ENCODE results near the gene FBXL17. TPM values are rescaled to one million over a fixed set of nuclear protein-coding genes. Genes with fewer than 3 reads are reported as not detected.

Gene FBXL17
- total RNA-seq, 1 experiment from 2014 or later: 5.3 TPM

DNA sequence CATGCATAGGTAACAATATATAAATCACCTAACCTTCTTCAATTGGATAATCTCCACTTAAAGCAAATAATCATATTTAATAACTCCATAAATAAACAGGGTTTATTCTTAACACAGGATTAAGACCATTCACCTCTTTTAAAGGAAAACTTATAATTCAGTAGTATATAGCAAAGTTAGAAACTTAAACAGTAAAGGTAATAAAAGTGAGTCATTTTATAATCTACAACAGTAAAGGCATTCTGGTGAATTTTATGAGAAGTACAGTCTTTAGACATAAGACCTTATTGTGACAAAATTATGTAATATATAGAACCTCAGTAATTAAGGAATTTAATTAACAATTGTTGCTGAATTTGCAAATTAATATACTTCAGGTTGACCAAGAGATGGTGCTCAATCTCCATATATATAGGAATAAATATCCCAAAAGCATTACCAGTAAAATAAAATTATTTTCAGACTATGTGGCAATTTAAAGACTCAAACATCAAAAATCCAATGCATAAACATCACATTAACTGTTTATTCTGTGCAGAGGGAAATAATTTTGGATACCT is 84.8 kb downstream of the FBXL17 start:
- H2BK120ac ChIP-seq (ENCODE audit: low read depth, low read length, poor library complexity, severe bottlenecking): no peak overlapping the region
- H3K23ac ChIP-seq (ENCODE audit: insufficient read length, low read depth, low read length): no peak overlapping the region
- Mint-ChIP-seq H3K27me3 (ENCODE audit: low read depth) (no peaks in the 10 kb centered on the region), H3K4me1 (peaks cover 0 to 7% of the 10 kb centered on the region in 2 experiments; a peak in 2 of 4 replicates), H3K27ac (no peak overlapping the region), H3K9me3 (no peaks in the 10 kb centered on the region), H3K4me3 (no peak overlapping the region), H3K36me3 (ENCODE audit: insufficient read depth in 1 of 3, low read depth in 3 of 3) (no peaks in the 10 kb centered on the region)
- H3K9ac ChIP-seq (ENCODE audit: extremely low read depth, insufficient read length, low read length): no peak overlapping the region
- H2BK12ac ChIP-seq (ENCODE audit: insufficient read length, low read depth, low read length): no peak overlapping the region
- no peak overlapping the region for H3K14ac ChIP-seq (ENCODE audit: insufficient read depth, low read length)
- no peak overlapping the region for H4K8ac ChIP-seq (replicated peaks; ENCODE audit: insufficient read length, low read depth, low read length)
- DNase-seq: no peak
- H2BK15ac ChIP-seq (ENCODE audit: low read depth, low read length): no peak overlapping the region
- H3K23me2 ChIP-seq (ENCODE audit: insufficient read length, low read depth, low read length, poor library complexity, severe bottlenecking): no peaks in the 10 kb centered on the region
- H4K20me1 ChIP-seq (ENCODE audit: control insufficient read depth, insufficient read depth, insufficient read length): no peaks in the 10 kb centered on the region
- no peaks in the 10 kb centered on the region for H3K4me1 ChIP-seq (ENCODE audit: insufficient read depth, low read length)
- no peak overlapping the region for H3K18ac ChIP-seq (ENCODE audit: insufficient read length, low read depth, low read length)
- no peak overlapping the region for H3K56ac ChIP-seq (ENCODE audit: insufficient read length, low read depth, low read length)
- no peak overlapping the region for H2BK20ac ChIP-seq (ENCODE audit: low read depth, low read length, poor library complexity, severe bottlenecking)
- no peak overlapping the region for H2BK5ac ChIP-seq (ENCODE audit: insufficient read length, low read length)
- no peaks in the 10 kb centered on the region for H3K27me3 ChIP-seq (ENCODE audit: insufficient read depth, low read length)
- H3K79me1 ChIP-seq (ENCODE audit: insufficient read depth, low read depth, low read length, poor library complexity, severe bottlenecking): no peaks in the 10 kb centered on the region
- H3K9me3 ChIP-seq (ENCODE audit: control insufficient read depth, low read depth, low read length): no peaks in the 10 kb centered on the region
- no peak overlapping the region for H3K4me2 ChIP-seq (ENCODE audit: insufficient read depth, insufficient read length, low read length)
- H3T11ph ChIP-seq (ENCODE audit: low read length): no peak overlapping the region
- H3K4ac ChIP-seq (ENCODE audit: low read depth, low read length): no peak overlapping the region
- H3K79me2 ChIP-seq (ENCODE audit: insufficient read depth, low read length): no peaks in the 10 kb centered on the region
- no peak overlapping the region for H4K91ac ChIP-seq (ENCODE audit: insufficient read length, low read depth, low read length)
- H2AK5ac ChIP-seq (ENCODE audit: insufficient read length, low read length): no peak overlapping the region
- no peak overlapping the region for H2AFZ ChIP-seq (ENCODE audit: low read length)
- TF ChIP-seq, protein P1, sequence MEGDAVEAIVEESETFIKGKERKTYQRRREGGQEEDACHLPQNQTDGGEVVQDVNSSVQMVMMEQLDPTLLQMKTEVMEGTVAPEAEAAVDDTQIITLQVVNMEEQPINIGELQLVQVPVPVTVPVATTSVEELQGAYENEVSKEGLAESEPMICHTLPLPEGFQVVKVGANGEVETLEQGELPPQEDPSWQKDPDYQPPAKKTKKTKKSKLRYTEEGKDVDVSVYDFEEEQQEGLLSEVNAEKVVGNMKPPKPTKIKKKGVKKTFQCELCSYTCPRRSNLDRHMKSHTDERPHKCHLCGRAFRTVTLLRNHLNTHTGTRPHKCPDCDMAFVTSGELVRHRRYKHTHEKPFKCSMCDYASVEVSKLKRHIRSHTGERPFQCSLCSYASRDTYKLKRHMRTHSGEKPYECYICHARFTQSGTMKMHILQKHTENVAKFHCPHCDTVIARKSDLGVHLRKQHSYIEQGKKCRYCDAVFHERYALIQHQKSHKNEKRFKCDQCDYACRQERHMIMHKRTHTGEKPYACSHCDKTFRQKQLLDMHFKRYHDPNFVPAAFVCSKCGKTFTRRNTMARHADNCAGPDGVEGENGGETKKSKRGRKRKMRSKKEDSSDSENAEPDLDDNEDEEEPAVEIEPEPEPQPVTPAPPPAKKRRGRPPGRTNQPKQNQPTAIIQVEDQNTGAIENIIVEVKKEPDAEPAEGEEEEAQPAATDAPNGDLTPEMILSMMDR (conservative IDR thresholded peaks at IDR 0.05): no peak
- H4K5ac ChIP-seq (ENCODE audit: insufficient read length, low read depth, low read length): no peak overlapping the region
- no peak overlapping the region for H3K27ac ChIP-seq (ENCODE audit: insufficient read length, low read depth, low read length)
